Vagina (tissue), 2 donors: ENCODE results near the gene SLC7A11. TPM values are rescaled to one million over a fixed set of nuclear protein-coding genes. Genes with fewer than 3 reads are reported as not detected.

ENCODE experiments used
- DNase-seq, 2 donors: peaks; one replicate each; pipeline ENCODE4 v3.0.0-alpha.2; 2017; ENCODE audit errors: extremely low spot score in 2 of 2
- H3K27ac ChIP-seq: fragments of 200-600 bp; sonication (generic); one replicate; pipeline ENCODE4 v1.5.1; 2019
- H3K27me3 ChIP-seq: fragments of 200-600 bp; sonication (generic); one replicate; pipeline ENCODE4 v1.5.1; 2019
- H3K36me3 ChIP-seq, 2 donors: fragments of 200-600 bp; sonication (generic); one replicate each; pipeline ENCODE4 v1.5.1; 2017 to 2019
- H3K4me1 ChIP-seq: fragments of 200-600 bp; sonication (generic); one replicate; pipeline ENCODE4 v1.5.1; 2019
- H3K4me3 ChIP-seq, 2 donors: fragments of 200-600 bp; sonication (generic); 1 replicate in 1 of 2; 2 replicates in 1 of 2; pipeline ENCODE4 v1.5.1; 2016 to 2019
- H3K9me3 ChIP-seq: fragments of 200-600 bp; sonication (generic); one replicate; pipeline ENCODE4 v1.5.1; 2019
- CTCF ChIP-seq, 3 experiments: fragments of 450-650 bp in 2 of 3; fragments of 200-600 bp in 1 of 3; sonication (generic) in 1 of 3; IDR thresholded peaks; one replicate each; pipeline ENCODE4 v1.5.1; 2017 to 2019; ENCODE audit warnings: antibody characterized with exemption in 3 of 3, mild to moderate bottlenecking in 2 of 3, moderate library complexity in 2 of 3
- POLR2A ChIP-seq, 2 donors: fragments of 450-650 bp; IDR thresholded peaks; one replicate each; pipeline ENCODE4 v1.6.1; 2017; ENCODE audit warnings: antibody characterized with exemption in 2 of 2, mild to moderate bottlenecking in 2 of 2, moderate library complexity in 2 of 2
- POLR2AphosphoS5 ChIP-seq, 2 donors: sonication (generic); formaldehyde crosslinking; IDR thresholded peaks; one replicate each; pipeline ENCODE4 v1.9.0; 2017; ENCODE audit warnings: antibody characterized with exemption in 2 of 2, mild to moderate bottlenecking in 2 of 2, low read depth in 1 of 2; ENCODE audit not compliant: insufficient read depth in 1 of 2
- intact Hi-C: fragments of 100-400 bp; cut with DNase I; formaldehyde crosslinking; loops from one replicate; pipeline ENCODE4 v1.15.1; 2023
- total RNA-seq: library from RNA; depleted of rRNA; stranded (reverse); fragments of >200 nt; gene quantifications from one replicate; pipeline ENCODE4 v1.2.3, GENCODE V29; 2016

SLC7A11 gene
- total RNA-seq, 1 donor from 2014 or later, result 1.5 TPM

DNA sequence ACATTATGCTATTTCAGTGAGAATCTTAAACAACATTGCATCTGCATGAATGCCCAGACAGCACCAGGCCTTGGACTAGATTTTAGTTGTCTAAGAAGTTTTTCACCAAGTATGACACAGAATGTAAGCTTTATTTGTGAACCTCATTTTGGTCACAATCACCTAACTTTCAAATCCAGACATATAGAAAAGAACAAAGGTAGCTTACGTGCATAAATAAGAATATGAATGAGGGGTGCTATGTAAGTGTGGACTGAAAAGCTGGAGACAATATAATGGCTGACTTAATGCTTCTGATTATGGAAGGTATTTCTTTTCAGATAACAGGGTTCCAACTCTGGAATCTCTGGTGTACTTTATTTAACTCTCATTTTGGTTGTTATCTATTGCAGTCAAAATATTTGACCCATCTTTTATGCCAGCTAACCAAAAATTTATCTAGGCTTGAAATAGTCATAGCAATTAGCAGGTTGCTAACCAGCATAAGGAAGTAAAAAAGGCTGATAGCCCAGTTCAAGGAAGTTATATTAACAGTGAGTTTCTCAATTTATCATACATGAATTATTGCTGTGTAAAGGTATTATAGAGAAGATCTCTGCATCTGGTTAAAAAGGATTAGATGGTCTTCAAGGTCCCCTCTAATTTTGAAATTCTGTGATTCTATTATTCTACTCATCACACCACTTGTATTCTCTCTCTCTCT, 36.5 kb downstream of the SLC7A11 start:
- Histone ChIP-seq H3K9me3 (no peaks in the 10 kb centered on the region), H3K27me3 (no peaks in the 10 kb centered on the region), H3K36me3 (no peaks in the 10 kb centered on the region), H3K27ac (no peak overlapping the region), H3K4me3 (no peak overlapping the region), H3K4me1 (no peaks in the 10 kb centered on the region)
- no peak for DNase-seq
- intact Hi-C loops, result no loop called here
- TF ChIP-seq POLR2A (IDR thresholded peaks at IDR 0.05) (no peak), POLR2AphosphoS5 (IDR thresholded peaks at IDR 0.05; ENCODE audit: insufficient read depth in 1 of 2, low read depth in 1 of 2) (no peak), CTCF (IDR thresholded peaks at IDR 0.05) (no peak)

DNA sequence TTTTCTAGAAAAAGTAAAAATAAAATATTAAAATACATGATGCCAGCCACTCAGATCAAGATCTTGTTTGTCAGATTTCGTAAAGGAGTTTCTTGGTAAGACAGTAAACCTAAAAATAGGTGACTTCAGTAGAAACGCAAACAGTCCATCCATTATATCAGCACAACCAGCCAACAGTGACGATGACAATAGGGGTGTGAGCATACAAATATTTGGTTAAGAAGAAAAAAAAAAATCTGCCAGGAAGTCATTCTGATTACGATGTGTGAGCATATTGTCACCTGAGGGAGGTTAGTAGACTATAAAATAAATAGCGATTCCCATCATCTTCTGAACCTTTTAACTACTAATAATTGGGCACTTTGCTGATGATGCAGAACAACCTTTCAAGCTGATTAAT, 37.6 kb downstream of the SLC7A11 start:
- intact Hi-C loops, result no loop called here
- TF ChIP-seq POLR2AphosphoS5 (IDR thresholded peaks at IDR 0.05; ENCODE audit: insufficient read depth in 1 of 2, low read depth in 1 of 2) (no peak), CTCF (IDR thresholded peaks at IDR 0.05) (no peak), POLR2A (IDR thresholded peaks at IDR 0.05) (no peak)
- DNase-seq, result no peak
- H3K27ac ChIP-seq, result no peak overlapping the region
- no peak overlapping the region for H3K4me3 ChIP-seq
- H3K27me3 ChIP-seq, result no peaks in the 10 kb centered on the region
- no peaks in the 10 kb centered on the region for H3K36me3 ChIP-seq
- no peaks in the 10 kb centered on the region for H3K4me1 ChIP-seq
- no peaks in the 10 kb centered on the region for H3K9me3 ChIP-seq

DNA sequence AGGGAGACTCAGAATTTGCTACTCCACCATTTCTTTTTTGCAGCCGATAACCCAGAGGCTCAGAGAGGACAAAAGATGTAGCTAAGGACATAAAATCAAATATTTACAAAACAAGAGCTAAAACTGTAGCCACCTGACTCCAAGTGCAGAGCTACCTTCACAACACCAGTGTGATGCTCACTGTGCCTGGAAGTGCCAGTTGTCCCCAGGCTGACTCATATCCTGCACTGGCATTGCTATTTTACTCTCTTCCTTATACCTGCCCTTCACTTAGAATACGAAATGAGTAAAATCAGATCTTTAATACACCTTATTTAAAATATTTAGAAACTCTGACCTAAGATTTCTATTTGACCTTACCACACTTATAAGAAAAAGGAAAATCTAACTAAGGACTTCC, 39.5 kb downstream of the SLC7A11 start:
- intact Hi-C loops, result no loop called here

DNA sequence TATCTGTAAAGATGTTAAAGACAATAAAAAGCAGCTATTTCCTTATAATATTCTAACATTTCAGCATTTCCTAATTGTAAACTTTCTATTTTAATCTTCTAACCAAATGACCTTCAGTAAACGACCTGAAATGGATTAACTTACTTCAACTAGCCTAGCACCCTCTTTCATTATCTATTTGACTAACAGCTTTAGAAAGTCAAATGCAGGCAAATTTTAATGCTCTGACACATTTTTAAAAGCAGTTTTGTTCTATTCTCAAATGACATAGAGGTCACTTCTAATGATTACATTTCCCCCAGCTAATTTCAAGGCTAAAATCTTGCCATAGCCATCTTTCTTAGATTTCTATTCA, 41.9 kb downstream of the SLC7A11 start:
- H3K36me3 ChIP-seq, result no peaks in the 10 kb centered on the region
- no peak overlapping the region for H3K4me3 ChIP-seq
- no peaks in the 10 kb centered on the region for H3K4me1 ChIP-seq
- H3K27me3 ChIP-seq, result no peaks in the 10 kb centered on the region
- no peak overlapping the region for H3K27ac ChIP-seq
- no peak for DNase-seq
- no peaks in the 10 kb centered on the region for H3K9me3 ChIP-seq
- intact Hi-C loops, result no loop called here
- TF ChIP-seq CTCF (IDR thresholded peaks at IDR 0.05) (no peak), POLR2AphosphoS5 (IDR thresholded peaks at IDR 0.05; ENCODE audit: insufficient read depth in 1 of 2, low read depth in 1 of 2) (no peak), POLR2A (IDR thresholded peaks at IDR 0.05) (no peak)

More for the DNA sequence above, 39.5 kb downstream of the SLC7A11 start:
- no peak for TF ChIP-seq POLR2AphosphoS5 (IDR thresholded peaks at IDR 0.05; ENCODE audit: insufficient read depth in 1 of 2, low read depth in 1 of 2)
- no peak for TF ChIP-seq POLR2A (IDR thresholded peaks at IDR 0.05)
- TF ChIP-seq CTCF (IDR thresholded peaks at IDR 0.05), result no peak
- no peaks in the 10 kb centered on the region for H3K4me1 ChIP-seq
- no peaks in the 10 kb centered on the region for H3K9me3 ChIP-seq
- DNase-seq, result no peak
- no peak overlapping the region for H3K4me3 ChIP-seq
- no peak overlapping the region for H3K27ac ChIP-seq
- no peaks in the 10 kb centered on the region for H3K36me3 ChIP-seq
- H3K27me3 ChIP-seq, result no peaks in the 10 kb centered on the region

DNA sequence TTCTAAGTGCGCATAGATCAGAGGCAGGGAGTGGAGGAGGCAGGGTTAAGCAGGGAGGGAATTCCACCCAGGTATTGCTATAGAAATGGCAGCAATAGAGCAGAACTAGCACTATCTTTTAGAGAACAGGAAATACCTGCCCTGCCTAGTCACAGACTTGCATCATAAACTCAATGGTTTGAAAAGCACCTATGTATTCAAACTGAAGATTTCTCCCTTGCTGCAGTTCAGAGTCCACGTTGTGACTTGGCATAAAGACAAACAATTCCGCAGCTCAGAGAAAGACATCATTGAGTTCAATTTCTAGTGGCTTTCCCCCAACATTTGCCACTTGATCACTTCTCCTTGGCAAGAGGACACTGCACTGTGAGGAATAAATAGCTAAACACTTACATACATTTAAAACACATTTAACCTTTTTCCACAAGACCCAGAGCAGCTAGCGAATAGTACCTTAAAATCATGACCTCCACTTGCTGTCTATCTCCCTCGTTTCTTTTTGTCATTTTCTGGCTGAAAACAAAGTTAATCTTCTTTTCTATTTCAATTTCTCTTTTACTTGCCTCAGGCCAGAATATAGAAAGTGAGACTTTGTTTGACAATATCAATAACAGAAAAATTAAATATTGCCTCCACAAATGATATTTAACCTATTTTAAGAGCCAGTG, 42.4 kb downstream of the SLC7A11 start:
- intact Hi-C loops, result no loop called here
- Histone ChIP-seq H3K9me3 (no peaks in the 10 kb centered on the region), H3K27ac (no peak overlapping the region), H3K36me3 (no peaks in the 10 kb centered on the region), H3K4me3 (no peak overlapping the region), H3K4me1 (no peaks in the 10 kb centered on the region), H3K27me3 (no peaks in the 10 kb centered on the region)
- TF ChIP-seq POLR2A (IDR thresholded peaks at IDR 0.05), result no peak
- TF ChIP-seq POLR2AphosphoS5 (IDR thresholded peaks at IDR 0.05; ENCODE audit: insufficient read depth in 1 of 2, low read depth in 1 of 2), result peak in 1 of 2 donors; percentile 46
- DNase-seq, result no peak
